Loucy (cell line): ENCODE data around the gene IRAK1BP1.

Experiments
- H2AFZ ChIP-seq: fragments of 200-600 bp; sonication (generic); 2 replicates; pipeline ENCODE4 v1.6.0; 2016; ENCODE audit warnings: antibody characterized with exemption, mild to moderate bottlenecking, low read length, moderate library complexity
- H3F3A ChIP-seq: fragments of 200-600 bp; 2 replicates; pipeline ENCODE4 v1.6.0; 2016; ENCODE audit warnings: antibody characterized with exemption, low read depth, mild to moderate bottlenecking
- H3K27me3 ChIP-seq: fragments of 200-600 bp; sonication (generic); 2 replicates; pipeline ENCODE4 v1.6.1; 2014; ENCODE audit warnings: low read length, mild to moderate bottlenecking; ENCODE audit not compliant: insufficient read depth, poor library complexity, severe bottlenecking
- H3K36me3 ChIP-seq: fragments of 200-600 bp; sonication (generic); 2 replicates; pipeline ENCODE4 v1.6.1; 2016; ENCODE audit warnings: low read length; ENCODE audit not compliant: insufficient read depth
- H3K4me1 ChIP-seq: fragments of 200-600 bp; sonication (generic); 2 replicates; pipeline ENCODE4 v1.5.1; 2014; ENCODE audit warnings: low read length, mild to moderate bottlenecking; ENCODE audit not compliant: insufficient read depth, poor library complexity, severe bottlenecking
- H3K4me2 ChIP-seq: fragments of 200-600 bp; sonication (generic); 2 replicates; pipeline ENCODE4 v1.6.0; 2014; ENCODE audit warnings: antibody characterized with exemption, low read length, low read depth, mild to moderate bottlenecking; ENCODE audit not compliant: poor library complexity, severe bottlenecking
- H3K4me3 ChIP-seq: fragments of 200-600 bp; sonication (generic); 2 replicates; pipeline ENCODE4 v1.5.1; 2014; ENCODE audit warnings: low read length, mild to moderate bottlenecking, mixed read lengths; ENCODE audit not compliant: poor library complexity, severe bottlenecking
- H3K79me2 ChIP-seq: fragments of 200-600 bp; sonication (generic); 2 replicates; pipeline ENCODE4 v1.6.1; 2014; ENCODE audit warnings: low read length; ENCODE audit not compliant: insufficient read depth
- H3K9ac ChIP-seq: fragments of 200-600 bp; sonication (generic); 2 replicates; pipeline ENCODE4 v1.6.0; 2014; ENCODE audit warnings: mild to moderate bottlenecking, low read depth, low read length, moderate library complexity; ENCODE audit not compliant: poor library complexity, severe bottlenecking
- H3K9me2 ChIP-seq: fragments of 200-600 bp; sonication (generic); replicated peaks from 2 replicates; pipeline ENCODE4 v1.6.1; 2016; ENCODE audit warnings: low read depth, low read length, mixed read lengths
- H3K9me3 ChIP-seq: fragments of 200-600 bp; sonication (generic); 2 replicates; pipeline ENCODE4 v1.6.1; 2014; ENCODE audit warnings: mild to moderate bottlenecking, antibody characterized with exemption, low read length, low read depth; ENCODE audit not compliant: insufficient read depth
- H4K20me1 ChIP-seq: fragments of 200-600 bp; sonication (generic); 2 replicates; pipeline ENCODE4 v1.6.0; 2014; ENCODE audit warnings: antibody characterized with exemption, low read length, mild to moderate bottlenecking; ENCODE audit not compliant: insufficient read depth, poor library complexity, severe bottlenecking
- EZH2phosphoT487 ChIP-seq: fragments of 200-600 bp; IDR thresholded peaks from 2 replicates; pipeline ENCODE4 v1.6.1; 2018; ENCODE audit warnings: antibody characterized with exemption, mild to moderate bottlenecking, moderate library complexity, borderline replicate concordance
- TF ChIP-seq, protein P1 (sequence below): fragments of 200-600 bp; sonication (generic); conservative IDR thresholded peaks from 2 replicates; pipeline ENCODE4 v1.5.1; 2014; ENCODE audit warnings: mild to moderate bottlenecking, antibody characterized with exemption, low read length

IRAK1BP1 gene

GRCh38 chr6:78942446-78942845 is 75.1 kb downstream of the IRAK1BP1 start:
- peaks cover 8% of the 10 kb centered on the region for H4K20me1 ChIP-seq
- no peaks in the 10 kb centered on the region; the same call in 1 of the 2 replicates for H3F3A ChIP-seq
- no peak overlapping the region for H3K9ac ChIP-seq
- H3K27me3 ChIP-seq: no peaks in the 10 kb centered on the region
- no peaks in the 10 kb centered on the region for H3K79me2 ChIP-seq
- no peak for TF ChIP-seq EZH2phosphoT487
- TF ChIP-seq, protein P1, sequence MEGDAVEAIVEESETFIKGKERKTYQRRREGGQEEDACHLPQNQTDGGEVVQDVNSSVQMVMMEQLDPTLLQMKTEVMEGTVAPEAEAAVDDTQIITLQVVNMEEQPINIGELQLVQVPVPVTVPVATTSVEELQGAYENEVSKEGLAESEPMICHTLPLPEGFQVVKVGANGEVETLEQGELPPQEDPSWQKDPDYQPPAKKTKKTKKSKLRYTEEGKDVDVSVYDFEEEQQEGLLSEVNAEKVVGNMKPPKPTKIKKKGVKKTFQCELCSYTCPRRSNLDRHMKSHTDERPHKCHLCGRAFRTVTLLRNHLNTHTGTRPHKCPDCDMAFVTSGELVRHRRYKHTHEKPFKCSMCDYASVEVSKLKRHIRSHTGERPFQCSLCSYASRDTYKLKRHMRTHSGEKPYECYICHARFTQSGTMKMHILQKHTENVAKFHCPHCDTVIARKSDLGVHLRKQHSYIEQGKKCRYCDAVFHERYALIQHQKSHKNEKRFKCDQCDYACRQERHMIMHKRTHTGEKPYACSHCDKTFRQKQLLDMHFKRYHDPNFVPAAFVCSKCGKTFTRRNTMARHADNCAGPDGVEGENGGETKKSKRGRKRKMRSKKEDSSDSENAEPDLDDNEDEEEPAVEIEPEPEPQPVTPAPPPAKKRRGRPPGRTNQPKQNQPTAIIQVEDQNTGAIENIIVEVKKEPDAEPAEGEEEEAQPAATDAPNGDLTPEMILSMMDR: no peak
- H3K9me2 ChIP-seq: no peaks in the 10 kb centered on the region
- H2AFZ ChIP-seq: no peak overlapping the region
- H3K4me3 ChIP-seq: no peak overlapping the region
- H3K4me1 ChIP-seq: no peaks in the 10 kb centered on the region
- H3K9me3 ChIP-seq: no peaks in the 10 kb centered on the region
- peaks cover 85% of the 10 kb centered on the region; the same call in 1 of the 2 replicates for H3K36me3 ChIP-seq
- no peak overlapping the region for H3K4me2 ChIP-seq

GRCh38 chr6:78947529-78947928 is 80.2 kb downstream of the IRAK1BP1 start:
- H3K27me3 ChIP-seq: no peaks in the 10 kb centered on the region
- no peak overlapping the region for H3K9ac ChIP-seq
- H3K4me3 ChIP-seq: no peak overlapping the region
- H3F3A ChIP-seq: no peaks in the 10 kb centered on the region; the same call in 1 of the 2 replicates
- H4K20me1 ChIP-seq: no peaks in the 10 kb centered on the region
- TF ChIP-seq, protein P1: no peak
- no peak for TF ChIP-seq EZH2phosphoT487
- peaks cover 93% of the 10 kb centered on the region for H3K36me3 ChIP-seq
- peaks cover 13% of the 10 kb centered on the region; the same call in 1 of the 2 replicates for H3K9me3 ChIP-seq
- no peaks in the 10 kb centered on the region for H3K79me2 ChIP-seq
- no peak overlapping the region for H2AFZ ChIP-seq
- no peaks in the 10 kb centered on the region for H3K9me2 ChIP-seq
- H3K4me1 ChIP-seq: no peaks in the 10 kb centered on the region
- no peak overlapping the region for H3K4me2 ChIP-seq

DNA sequence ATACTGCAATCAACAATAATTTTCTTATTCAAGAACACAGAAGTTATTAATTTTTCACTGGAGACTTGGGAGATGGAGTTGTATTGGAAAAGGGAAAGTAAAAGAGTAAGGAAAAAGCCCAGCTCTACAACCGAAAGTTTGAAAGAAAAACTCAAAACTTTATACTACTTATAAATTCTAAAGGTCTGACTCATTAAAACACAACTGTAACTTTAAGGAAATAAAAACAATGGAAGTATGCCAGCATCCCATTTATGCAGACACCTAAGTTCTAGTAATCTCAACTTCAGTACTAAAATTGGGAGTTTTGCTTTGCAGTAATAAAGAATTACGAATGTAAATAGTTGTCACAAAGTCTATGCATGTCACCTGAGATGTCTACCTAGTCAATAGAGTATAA is 80.6 kb downstream of the IRAK1BP1 start:
- Histone ChIP-seq H3K9me3 (peaks cover 13% of the 10 kb centered on the region; the same call in 1 of the 2 replicates), H3K27me3 (no peaks in the 10 kb centered on the region), H3K4me2 (no peak overlapping the region), H3K79me2 (no peaks in the 10 kb centered on the region), H3K9ac (no peak overlapping the region), H2AFZ (no peak overlapping the region), H3F3A (no peaks in the 10 kb centered on the region; the same call in 1 of the 2 replicates), H3K9me2 (no peaks in the 10 kb centered on the region), H3K4me3 (no peak overlapping the region), H3K4me1 (no peaks in the 10 kb centered on the region), H4K20me1 (no peaks in the 10 kb centered on the region), H3K36me3 (peaks cover 95% of the 10 kb centered on the region)
- TF ChIP-seq EZH2phosphoT487: no peak
- TF ChIP-seq, protein P1: no peak
